ENCODE measurements around the gene JKAMP. TPM values are rescaled to one million over a fixed set of nuclear protein-coding genes. Genes with fewer than 3 reads are reported as not detected.

Gene JKAMP
- polyA plus RNA-seq, 1 donor (not counting 4 experiments of a cell fraction or from before 2014, with no cell fraction given), result 166 TPM

DNA sequence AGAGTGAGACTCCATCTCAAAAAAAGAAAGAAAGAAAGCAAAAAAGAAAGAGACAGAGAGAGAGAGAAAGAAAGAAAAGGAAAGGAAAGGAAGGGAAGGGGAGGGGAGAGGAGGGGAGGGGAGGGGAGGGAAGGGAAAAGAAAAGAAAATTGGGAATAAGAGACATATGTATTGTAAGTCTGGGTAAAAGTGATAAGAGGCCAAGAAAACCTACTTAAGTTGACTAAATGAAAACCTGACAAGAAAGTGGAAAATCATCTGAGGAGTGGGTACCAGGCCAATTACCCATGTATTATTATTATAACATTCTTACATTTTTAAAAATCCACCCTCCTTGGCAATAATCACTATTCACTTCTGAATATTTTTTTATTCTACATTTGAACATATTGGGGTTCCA is 46.0 kb downstream of the JKAMP start:
- no peak for FAIRE-seq
- dilution Hi-C loops (cut with MboI; ENCODE audit: extremely low pct_ligation_motif_present, low sequenced_read_pairs), result no loop called here

DNA sequence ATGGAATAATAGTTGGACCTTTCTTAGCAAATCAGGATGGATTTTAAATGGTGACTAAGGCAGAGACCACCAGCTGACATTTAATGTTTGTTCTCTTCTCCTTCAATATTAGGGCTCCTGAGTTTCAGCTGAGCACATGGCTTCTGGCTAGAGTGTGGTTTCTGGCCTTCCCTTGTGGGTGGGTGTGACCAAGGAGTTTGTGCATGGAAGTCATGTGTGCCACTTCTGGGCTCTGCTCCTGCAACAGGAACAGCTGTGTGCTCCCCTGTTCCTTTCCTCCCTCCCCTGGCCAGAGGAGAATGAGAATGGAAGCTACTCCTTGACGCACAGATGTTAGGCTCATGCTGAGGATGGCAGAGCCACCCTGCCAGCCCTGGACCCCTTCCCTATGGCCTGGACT is 48.1 kb downstream of the JKAMP start:
- FAIRE-seq (no peak), DNase-seq (ENCODE audit: low read depth, low spot score) (no peak)
- H3K4me1 ChIP-seq (ENCODE audit: control insufficient read depth, extremely low read depth, insufficient read depth, low read length), result no peaks in the 10 kb centered on the region
- H3K9me1 ChIP-seq (ENCODE audit: control insufficient read depth, extremely low read depth, insufficient read depth, low read length), result no peaks in the 10 kb centered on the region
- no peak overlapping the region for H2AFZ ChIP-seq (ENCODE audit: control insufficient read depth, low read length)
- H3K79me2 ChIP-seq (ENCODE audit: control insufficient read depth, insufficient read depth, low read length), result no peaks in the 10 kb centered on the region
- H3K4me2 ChIP-seq (ENCODE audit: control insufficient read depth, extremely low read depth, insufficient read depth, low read depth, low read length), result no peak overlapping the region
- no peaks in the 10 kb centered on the region for H3K36me3 ChIP-seq (ENCODE audit: control insufficient read depth in 2 of 2, extremely low read depth in 1 of 2, insufficient read depth in 2 of 2, low read length in 2 of 2)
- no peaks in the 10 kb centered on the region for H3K27me3 ChIP-seq (ENCODE audit: control insufficient read depth, extremely low read depth, insufficient read depth, low read length)
- H4K20me1 ChIP-seq (ENCODE audit: control insufficient read depth, extremely low read depth, insufficient read depth, low read length), result no peaks in the 10 kb centered on the region
- dilution Hi-C loops (cut with MboI; ENCODE audit: extremely low pct_ligation_motif_present, low sequenced_read_pairs), result no loop called here
- no peak for TF ChIP-seq EZH2 (IDR thresholded peaks at IDR 0.05; ENCODE audit: low read length)
- TF ChIP-seq, protein P1, sequence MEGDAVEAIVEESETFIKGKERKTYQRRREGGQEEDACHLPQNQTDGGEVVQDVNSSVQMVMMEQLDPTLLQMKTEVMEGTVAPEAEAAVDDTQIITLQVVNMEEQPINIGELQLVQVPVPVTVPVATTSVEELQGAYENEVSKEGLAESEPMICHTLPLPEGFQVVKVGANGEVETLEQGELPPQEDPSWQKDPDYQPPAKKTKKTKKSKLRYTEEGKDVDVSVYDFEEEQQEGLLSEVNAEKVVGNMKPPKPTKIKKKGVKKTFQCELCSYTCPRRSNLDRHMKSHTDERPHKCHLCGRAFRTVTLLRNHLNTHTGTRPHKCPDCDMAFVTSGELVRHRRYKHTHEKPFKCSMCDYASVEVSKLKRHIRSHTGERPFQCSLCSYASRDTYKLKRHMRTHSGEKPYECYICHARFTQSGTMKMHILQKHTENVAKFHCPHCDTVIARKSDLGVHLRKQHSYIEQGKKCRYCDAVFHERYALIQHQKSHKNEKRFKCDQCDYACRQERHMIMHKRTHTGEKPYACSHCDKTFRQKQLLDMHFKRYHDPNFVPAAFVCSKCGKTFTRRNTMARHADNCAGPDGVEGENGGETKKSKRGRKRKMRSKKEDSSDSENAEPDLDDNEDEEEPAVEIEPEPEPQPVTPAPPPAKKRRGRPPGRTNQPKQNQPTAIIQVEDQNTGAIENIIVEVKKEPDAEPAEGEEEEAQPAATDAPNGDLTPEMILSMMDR (optimal IDR thresholded peaks at IDR 0.05 in 1 of 3, IDR thresholded peaks at IDR 0.05 in 1 of 3, conservative IDR thresholded peaks at IDR 0.05 in 1 of 3; ENCODE audit: extremely low read depth in 1 of 3, insufficient read depth in 2 of 3, low read length in 3 of 3), result no peak
- no peak overlapping the region for H3K4me3 ChIP-seq (ENCODE audit: control insufficient read depth in 2 of 3, extremely low read depth in 1 of 3, insufficient read depth in 2 of 3, low read depth in 1 of 3, low read length in 3 of 3)
- H3K9ac ChIP-seq (ENCODE audit: control insufficient read depth, extremely low read depth, insufficient read depth, low read length), result no peak overlapping the region
- H3K27ac ChIP-seq (ENCODE audit: control insufficient read depth, insufficient read depth, low read length), result no peak overlapping the region
- H3K9me3 ChIP-seq (ENCODE audit: control insufficient read depth, low read depth, low read length), result no peaks in the 10 kb centered on the region

More for the DNA sequence above, 46.0 kb downstream of the JKAMP start:
- Histone ChIP-seq H3K9me1 (ENCODE audit: control insufficient read depth, extremely low read depth, insufficient read depth, low read length) (no peaks in the 10 kb centered on the region), H3K79me2 (ENCODE audit: control insufficient read depth, insufficient read depth, low read length) (no peaks in the 10 kb centered on the region), H3K27ac (ENCODE audit: control insufficient read depth, insufficient read depth, low read length) (no peak overlapping the region), H3K27me3 (ENCODE audit: control insufficient read depth, extremely low read depth, insufficient read depth, low read length) (no peaks in the 10 kb centered on the region), H3K9me3 (ENCODE audit: control insufficient read depth, low read depth, low read length) (no peaks in the 10 kb centered on the region), H4K20me1 (ENCODE audit: control insufficient read depth, extremely low read depth, insufficient read depth, low read length) (no peaks in the 10 kb centered on the region), H3K36me3 (ENCODE audit: control insufficient read depth in 2 of 2, extremely low read depth in 1 of 2, insufficient read depth in 2 of 2, low read length in 2 of 2) (no peaks in the 10 kb centered on the region), H3K9ac (ENCODE audit: control insufficient read depth, extremely low read depth, insufficient read depth, low read length) (no peak overlapping the region), H3K4me3 (ENCODE audit: control insufficient read depth in 2 of 3, extremely low read depth in 1 of 3, insufficient read depth in 2 of 3, low read depth in 1 of 3, low read length in 3 of 3) (no peak overlapping the region), H2AFZ (ENCODE audit: control insufficient read depth, low read length) (no peak overlapping the region), H3K4me1 (ENCODE audit: control insufficient read depth, extremely low read depth, insufficient read depth, low read length) (no peaks in the 10 kb centered on the region), H3K4me2 (ENCODE audit: control insufficient read depth, extremely low read depth, insufficient read depth, low read depth, low read length) (no peak overlapping the region)
- DNase-seq (ENCODE audit: low read depth, low spot score), result no peak
- TF ChIP-seq EZH2 (IDR thresholded peaks at IDR 0.05; ENCODE audit: low read length), result no peak
- TF ChIP-seq, protein P1 (optimal IDR thresholded peaks at IDR 0.05 in 1 of 3, IDR thresholded peaks at IDR 0.05 in 1 of 3, conservative IDR thresholded peaks at IDR 0.05 in 1 of 3; ENCODE audit: extremely low read depth in 1 of 3, insufficient read depth in 2 of 3, low read length in 3 of 3), result no peak
